HG03175 (cell line): Measurements from ENCODE around the gene SOCS7.
"Not testable (repeated sequence)": the region's sequence is repeated elsewhere in the genome, so short reads cannot be mapped to it uniquely, and the experiment has no call there.

Source experiments
- ATAC-seq: cut with Tn5 transposase; IDR thresholded peaks from one replicate; pipeline ENCODE4 v1.9.1; 2021; ENCODE audit warnings: mild to moderate bottlenecking, moderate library complexity; ENCODE audit not compliant: unreplicated experiment

SOCS7 gene

GRCh38 chr17:38434178-38434665 lies 82.6 kb downstream of the SOCS7 start:
- no peak for ATAC-seq

DNA sequence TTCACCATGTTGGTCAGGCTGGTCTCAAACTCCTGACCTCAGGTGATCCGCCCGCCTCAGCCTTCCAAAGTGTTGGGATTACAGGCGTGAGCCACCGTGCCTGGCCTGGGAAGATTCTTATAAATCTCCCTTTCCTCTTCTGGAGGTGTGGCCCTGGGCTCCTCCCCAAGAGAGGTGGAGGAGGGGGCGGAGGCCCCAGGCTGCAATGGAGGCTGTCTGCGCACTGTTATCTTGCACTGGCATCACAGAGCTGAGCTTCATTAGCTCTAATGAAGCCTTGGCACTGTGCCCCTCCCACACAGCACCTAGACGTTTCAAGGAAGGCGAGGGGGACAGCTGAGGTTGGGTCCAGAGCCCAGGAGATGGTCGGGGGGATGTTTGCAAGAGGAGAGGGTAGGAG lies 84.2 kb downstream of the SOCS7 start:
- no peak for ATAC-seq

- no peak for ATAC-seq
These were observed 84.7 kb downstream of the SOCS7 start for GRCh38 chr17:38436386-38436785.

DNA sequence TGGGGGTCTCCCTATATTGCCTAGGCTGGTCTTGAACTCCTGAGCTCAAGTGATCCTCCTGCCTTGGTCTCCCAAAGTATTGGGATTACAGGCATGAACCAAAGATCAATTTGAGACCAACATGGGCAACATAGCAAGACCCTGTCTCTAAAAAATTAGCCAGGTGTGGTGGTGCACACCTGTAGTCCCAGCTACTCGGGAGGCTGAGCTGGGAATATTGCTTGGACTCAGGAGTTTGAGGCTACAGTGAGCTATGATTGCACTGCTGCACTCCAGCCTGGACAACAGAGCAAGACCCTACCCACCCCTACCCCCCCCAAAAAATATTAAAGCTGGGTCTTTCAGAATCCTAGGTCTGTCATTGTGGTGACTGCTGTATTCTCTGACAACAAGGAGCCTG lies 85.7 kb downstream of the SOCS7 start:
- not testable (repeated sequence) for ATAC-seq

GRCh38 chr17:38439436-38439835 lies 87.8 kb downstream of the SOCS7 start:
- no peak for ATAC-seq

DNA sequence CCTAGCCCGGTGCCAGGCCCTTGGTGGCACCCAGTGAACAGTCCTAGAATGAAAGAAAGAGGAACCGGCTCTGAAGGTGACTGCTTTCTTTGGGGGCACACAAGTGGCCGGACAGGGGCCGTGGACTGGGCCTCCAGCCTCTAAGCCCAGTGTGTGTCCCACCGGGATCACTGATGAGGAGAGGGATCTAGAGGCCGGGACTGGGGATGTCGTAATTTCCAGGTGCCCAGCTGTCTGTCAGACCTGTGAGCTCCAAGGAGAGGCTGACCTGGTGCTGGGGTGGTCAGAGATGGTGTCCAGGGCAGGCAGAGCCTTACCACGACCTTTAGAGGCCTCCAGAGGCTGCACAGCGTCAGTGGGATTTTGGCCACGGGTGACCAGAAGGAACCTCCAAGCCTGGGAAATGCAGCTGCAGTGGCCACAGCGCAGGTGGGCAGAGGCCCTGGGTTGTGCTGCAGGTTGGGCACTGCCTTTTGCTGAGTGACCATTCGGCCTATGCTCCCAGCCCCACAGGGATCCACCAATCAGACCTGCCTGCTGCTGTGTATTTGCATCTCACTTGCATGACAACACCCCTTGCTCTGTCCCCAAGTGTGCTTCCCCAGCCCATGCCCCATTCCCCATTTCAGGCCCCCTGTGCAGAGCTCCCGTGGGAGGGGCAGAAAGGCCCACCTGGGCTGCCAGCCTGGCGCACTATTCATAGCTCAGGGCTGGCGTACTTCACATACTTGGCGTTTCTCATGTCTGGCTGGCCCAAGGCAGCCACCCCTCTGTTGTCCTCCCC lies 89.2 kb downstream of the SOCS7 start:
- no peak for ATAC-seq

DNA sequence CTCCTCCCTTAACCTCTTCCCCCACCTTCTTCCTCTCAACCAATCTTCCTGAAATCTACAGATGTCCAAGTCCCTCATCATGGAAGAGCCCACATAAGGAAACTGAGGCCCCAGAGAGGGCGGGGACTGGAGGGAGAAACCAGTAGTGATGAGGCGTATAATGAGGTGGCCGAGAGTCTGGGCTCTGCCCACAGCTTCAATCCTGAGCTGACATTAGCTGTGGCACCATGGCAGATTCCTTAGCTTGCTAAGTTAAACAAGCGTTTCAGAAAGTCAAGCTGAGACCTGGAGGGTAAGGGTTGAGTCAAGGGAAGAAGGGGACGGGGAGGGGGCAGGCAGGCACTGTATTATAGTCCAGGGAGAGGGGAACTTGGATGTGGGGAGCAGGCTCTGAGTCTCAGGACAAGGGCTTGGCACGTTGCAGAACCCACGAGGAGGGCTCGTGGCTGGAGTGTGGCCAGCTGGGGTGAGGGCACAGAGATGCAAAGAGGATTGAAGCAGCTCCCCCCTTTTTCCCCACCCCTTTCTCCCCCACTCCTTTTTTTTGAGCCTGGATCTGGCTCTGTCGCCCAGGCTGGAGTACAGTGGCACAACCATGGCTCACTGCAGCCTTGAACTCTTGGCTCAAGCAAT lies 89.9 kb downstream of the SOCS7 start:
- ATAC-seq, result no peak

- ATAC-seq, result no peak
These were observed 90.9 kb downstream of the SOCS7 start for GRCh38 chr17:38442548-38442947.

GRCh38 chr17:38443356-38444031 lies 91.8 kb downstream of the SOCS7 start:
- no peak for ATAC-seq

DNA sequence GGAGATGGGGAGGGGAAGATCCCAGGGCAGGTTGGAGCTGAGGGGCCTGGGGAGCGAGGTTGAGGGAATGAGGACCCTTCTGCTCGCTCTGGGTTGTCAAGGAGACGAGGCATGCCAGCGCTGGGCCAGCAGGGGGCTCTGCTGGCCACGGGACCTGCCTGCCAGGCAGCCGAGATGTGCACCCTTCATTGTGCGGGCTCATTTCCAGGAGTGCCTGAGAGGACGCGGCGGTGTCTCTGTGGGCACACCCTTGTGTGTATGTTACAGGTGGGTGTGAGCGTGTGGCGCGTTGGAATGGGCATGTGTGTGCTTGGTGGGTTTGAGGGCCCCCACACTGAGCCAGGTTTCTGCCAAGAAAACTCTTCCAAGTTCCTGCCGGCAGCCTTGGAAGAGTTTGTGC lies 92.5 kb downstream of the SOCS7 start:
- no peak for ATAC-seq

DNA sequence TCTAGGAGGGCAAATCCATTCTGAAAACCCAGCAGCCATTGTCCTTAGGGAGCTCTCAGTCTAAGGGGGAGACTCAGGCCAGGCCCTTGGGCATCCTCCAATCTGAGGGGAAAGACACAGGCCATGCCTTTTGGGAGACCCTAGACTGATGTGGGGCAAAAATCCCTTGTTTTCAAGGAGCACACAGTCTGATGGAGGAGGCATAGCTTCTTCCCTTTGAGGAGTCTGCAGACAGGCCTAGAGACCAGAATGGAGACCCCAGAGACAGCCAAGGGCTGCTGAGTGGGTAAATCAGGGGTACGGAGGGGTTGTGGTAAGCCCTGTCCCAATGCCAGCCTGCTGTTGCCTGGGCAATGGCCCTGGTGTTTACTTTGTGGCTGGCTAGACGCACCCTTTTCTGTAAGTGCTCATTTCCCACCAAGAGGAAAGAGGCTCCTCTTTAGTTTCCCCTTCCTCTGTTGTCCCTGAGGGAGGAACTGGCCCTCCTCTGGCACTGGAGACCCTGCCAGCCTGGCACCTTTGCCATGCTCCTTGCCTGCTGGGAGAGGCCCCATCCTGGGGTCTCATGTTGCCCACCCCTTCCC lies 96.0 kb downstream of the SOCS7 start:
- no peak for ATAC-seq

GRCh38 chr17:38448208-38448771 lies 96.6 kb downstream of the SOCS7 start:
- no peak for ATAC-seq

- no peak for ATAC-seq
These were observed 97.7 kb downstream of the SOCS7 start for GRCh38 chr17:38449364-38449763.

GRCh38 chr17:38450557-38451029 lies 98.9 kb downstream of the SOCS7 start:
- ATAC-seq, result no peak

- ATAC-seq, result no peak
These were observed 99.6 kb downstream of the SOCS7 start for GRCh38 chr17:38451030-38451839.

DNA sequence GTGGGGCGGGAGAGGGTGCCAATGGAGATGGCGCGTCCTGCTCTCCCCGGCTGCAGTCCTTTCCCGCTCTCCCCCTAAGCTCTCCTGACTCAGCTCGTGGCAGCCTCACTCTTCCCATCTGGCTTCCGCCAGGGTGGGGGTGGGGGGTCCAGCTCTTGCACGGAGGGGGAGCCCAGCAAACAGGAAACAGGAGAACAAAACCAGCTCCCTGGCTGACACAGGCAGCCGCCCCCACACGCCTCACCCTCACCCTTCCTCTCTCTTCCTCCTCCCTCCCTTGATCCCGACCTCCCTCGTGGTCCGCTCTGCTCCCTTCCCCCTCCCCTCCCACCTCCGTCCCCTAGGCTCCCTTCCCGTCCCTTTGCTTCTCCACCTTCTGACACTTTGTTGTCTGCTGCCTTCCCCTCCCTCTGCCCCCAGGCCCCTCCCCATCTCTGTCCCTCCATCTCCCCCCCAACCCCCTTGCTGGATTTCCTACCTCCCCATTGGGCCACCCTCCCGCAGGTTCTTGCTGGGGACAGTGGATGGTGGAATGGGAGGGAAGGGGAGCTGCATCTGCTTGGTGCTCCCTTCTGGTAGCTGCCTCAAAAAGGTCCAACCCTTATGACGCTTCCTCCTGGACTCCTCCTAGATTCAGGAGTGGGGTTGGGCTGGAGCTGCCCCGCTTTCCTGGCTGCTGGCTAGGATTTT lies 100.3 kb downstream of the SOCS7 start:
- no peak for ATAC-seq

DNA sequence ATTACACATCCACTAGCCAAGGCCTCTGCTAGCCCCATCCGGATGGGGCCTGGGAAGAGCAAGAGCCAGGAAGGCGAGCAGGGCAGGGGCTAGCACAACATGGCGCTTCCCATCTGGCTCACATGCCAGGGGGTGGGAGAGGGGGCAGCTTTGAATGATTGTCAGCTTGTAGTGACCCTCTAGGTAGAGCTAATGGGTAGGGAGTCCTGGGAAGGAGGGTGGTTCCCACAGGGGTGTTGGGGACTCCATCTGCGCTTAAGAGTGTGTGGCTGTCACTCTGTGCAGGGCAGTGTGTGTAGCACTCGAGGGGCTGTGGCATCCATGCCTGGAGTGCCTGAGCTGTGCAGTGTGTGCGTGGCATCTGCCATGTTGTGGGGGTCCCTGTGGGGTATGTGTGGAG lies 101.1 kb downstream of the SOCS7 start:
- no peak for ATAC-seq

GRCh38 chr17:38453951-38454421 lies 102.3 kb downstream of the SOCS7 start:
- ATAC-seq, result no peak

GRCh38 chr17:38454532-38454931 lies 102.9 kb downstream of the SOCS7 start:
- ATAC-seq, result no peak
